GM11168 (cell line): ENCODE measurements around the gene SEPTIN3.

Experiments
- in situ Hi-C: fragments of 300-500 bp; cut with MboI; formaldehyde crosslinking; loops from one replicate; pipeline ENCODE4 v1.12.0; 2022; ENCODE audit warnings: low sequenced_read_pairs; ENCODE audit not compliant: unreplicated experiment

Gene SEPTIN3, protein sequence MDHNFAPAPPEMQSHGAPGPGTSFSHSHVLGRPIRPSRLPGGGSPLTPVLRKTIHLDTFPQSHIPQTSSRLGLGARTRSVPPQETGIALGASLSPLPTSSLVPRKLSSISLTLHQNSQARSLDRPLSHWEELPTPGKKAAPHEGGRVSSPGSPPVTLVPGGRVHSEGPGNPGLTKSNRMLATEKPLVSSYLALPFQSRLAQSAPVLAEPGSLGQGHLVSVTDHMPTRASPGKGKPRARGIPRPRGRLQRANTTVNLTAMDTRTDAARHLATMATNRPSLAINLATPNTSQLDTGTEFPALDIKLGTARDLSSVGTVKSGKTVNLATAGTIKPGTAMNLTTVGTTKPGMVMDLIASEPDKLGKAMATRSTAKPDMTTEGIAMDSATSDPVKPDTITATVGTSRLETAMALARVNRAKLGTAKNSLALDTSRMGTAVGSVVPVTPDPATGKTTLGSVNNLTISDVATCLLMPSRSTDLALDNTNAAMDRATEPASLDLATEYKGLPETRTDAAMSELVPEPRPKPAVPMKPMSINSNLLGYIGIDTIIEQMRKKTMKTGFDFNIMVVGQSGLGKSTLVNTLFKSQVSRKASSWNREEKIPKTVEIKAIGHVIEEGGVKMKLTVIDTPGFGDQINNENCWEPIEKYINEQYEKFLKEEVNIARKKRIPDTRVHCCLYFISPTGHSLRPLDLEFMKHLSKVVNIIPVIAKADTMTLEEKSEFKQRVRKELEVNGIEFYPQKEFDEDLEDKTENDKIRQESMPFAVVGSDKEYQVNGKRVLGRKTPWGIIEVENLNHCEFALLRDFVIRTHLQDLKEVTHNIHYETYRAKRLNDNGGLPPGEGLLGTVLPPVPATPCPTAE

DNA sequence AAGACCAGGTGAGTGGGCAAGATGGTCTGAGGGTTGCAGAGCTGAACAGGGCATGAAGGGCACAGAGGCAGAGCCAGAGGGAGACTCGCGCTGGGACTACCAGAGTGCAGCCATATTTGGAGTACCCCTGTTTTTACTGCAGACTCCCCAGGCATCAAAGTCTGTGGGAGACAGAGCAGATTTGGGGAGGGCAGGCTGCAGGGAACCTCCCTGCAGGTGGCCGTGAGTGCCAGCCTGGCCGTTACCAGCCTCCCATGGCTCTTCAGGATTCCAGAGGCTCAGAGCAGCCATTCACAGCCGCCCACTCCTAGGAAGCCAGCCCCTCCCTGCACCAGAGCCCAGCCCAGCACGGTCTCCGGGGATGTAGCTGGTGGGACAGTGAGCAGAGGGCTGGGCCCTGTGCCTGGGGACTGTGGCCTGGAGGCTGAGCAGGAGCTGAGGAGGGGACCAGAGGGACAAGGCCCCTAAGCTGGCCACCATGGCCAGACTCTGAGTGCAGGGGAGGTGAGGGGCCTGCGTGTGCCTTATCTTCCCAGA lies at the start of gene SEPTIN3:
Gene SEPTIN3, plus strand, starts transcription at position 334 of the 537 bp plus-strand sequence. CDS start 2,050 bp downstream, outside the sequence.
- in situ Hi-C loops, result loop anchor here (10.0 kb wide), 1 partner anchor 106 kb away; the partner anchor contains the start of genes NAGA, PHETA2 and SMDT1

DNA sequence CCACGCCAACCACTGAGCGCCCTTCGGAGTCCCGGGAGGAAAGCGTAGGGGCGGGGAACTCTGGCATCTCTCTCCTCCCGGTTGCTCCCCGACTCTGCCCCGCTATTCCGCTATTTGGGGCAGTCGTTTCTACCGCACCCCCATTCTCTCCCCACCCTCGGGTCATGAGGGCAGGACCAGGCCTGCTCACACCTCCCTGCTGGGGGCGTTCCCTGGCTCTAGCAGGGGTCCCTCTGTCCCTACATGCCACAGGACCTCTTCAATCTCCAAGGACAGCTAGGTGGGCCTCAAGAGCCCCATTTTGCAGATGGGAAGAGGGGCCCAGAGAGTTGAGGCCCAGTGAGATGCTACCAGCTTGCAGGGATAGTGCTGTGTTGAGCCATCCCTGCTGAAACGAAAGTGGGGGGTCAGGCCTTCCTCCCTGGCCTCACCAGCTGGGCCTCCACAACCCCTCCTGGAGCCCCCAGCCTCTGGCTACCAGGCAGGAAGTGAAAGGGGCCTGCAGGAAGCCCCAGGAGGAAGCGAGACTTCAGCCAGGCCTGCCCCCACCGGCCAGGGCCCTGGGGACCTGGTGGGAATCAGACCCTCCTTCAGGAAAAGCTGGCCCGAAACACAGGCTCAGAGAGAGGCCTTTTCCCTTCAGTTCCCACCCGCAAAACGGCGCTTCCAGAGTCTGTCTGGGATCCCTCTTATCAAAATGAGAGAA lies 48.8 kb upstream of the SEPTIN3 start:
- in situ Hi-C loops, result no loop called here

DNA sequence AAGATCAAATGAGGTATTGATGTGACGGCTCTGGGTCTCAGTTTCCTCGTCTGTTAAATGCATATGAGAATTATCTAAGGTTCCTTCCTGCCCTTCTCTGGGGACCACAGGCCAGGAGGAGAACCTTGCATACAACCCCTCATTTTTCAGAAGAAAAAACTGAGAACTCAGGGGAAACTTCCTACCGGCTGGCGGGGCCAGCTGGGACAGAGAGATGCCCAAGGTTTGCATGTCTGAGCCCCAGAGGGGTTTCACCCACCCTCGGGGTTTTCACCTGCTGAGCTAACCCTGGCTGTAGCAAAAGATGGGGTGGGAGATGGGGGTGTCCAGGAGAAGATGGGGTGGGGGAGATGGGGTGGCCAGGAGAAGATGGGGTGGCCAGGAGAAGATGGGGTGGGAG lies 46.9 kb upstream of the SEPTIN3 start:
- in situ Hi-C loops, result no loop called here

DNA sequence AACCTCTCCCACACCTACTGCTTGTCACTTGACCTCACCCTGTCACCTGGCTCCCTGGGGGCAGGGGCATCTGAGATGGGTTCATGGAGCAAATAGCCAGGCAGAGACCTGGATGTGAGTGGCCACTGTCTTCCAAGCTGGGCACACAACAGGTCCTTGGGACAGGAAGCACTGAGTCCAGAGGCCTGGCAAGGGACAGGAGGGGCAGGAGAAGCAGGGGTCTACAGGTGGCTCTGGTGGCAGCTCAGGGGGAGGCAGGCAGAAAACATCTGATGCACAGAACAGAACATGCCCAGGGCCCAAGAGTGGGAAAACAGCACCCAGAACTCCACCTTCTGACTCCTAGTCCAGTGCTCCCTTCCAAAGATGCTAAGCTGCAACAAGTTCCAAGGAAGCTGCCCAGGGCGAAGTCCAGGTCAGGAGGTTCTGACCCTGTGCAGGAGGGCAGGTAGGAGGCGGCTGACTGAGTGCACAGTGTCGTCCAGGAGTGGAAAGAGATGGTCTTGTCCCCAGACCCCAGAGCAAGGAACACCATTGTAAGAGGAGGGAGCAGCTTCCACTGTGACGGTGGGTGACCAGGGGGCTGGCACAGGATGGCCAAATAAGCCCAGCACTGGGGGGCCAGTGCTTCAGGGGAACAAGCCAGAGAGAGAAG lies 46.2 kb upstream of the SEPTIN3 start:
- in situ Hi-C loops, result no loop called here

DNA sequence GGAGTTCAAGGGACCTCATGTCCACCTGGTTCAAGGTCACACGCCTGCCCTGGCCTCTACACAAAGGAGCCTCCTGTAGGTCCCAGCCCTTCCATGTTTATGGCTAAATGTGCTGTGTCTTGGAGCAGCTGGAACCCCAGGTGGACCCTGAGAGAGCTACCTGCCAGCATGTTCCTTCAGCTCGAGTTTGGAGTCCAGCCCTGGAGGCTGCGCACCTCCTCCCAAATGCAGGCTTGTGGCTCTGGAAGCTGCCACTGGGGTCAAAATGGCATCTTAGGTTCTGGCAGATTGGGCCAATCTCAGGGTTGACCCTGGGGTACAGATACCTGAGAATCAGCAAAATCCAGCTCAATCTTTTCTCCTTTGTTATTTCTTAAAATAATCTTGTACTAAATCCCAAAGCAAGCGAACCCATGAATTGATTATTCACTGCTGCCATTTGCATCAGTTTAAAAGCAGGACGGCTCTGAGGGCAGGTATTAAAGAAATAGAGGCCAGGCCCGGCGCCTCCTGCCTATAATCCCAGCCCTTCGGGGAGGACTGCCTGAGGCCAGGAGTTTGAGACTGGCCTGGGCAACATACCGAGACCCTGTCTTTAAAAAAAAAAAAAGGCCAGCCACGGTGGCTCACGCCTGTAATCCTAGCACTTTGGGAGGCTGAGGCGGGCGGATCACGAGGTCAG lies 45.5 kb upstream of the SEPTIN3 start:
- in situ Hi-C loops, result no loop called here

DNA sequence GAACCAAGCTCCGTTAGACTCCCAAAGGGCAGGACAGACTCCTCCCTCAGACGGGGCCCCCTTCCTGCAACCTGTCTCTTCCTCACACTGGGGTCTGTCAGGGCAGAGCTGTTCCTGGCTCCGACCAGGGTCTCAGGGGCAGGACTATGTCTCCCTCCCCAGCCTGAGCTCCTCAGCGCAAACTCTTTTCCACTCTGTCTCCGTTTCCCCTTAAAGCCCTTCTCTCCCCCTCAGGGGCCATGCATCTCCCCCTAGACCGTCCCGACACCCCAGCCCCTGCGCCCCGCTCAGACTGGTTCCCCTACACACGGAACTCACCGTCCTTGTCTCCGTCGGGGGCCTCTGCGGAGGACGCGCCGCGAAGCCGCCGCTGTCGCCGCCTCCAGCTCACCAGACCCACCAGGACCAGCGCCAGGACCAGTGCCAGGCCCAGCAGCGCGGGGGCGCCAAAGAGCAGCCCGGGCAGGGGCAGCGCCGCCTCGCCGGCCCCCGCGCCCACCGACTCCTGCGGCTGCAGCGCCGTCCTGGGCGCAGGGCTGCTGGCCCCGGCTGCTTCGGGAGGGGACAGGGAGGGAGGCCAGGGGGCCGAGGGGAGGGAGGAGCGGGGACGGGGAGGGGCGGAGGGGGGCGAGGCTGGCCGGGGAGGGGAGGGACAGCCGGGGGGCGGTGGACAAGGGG lies 43.3 kb upstream of the SEPTIN3 start:
- in situ Hi-C loops, result no loop called here

DNA sequence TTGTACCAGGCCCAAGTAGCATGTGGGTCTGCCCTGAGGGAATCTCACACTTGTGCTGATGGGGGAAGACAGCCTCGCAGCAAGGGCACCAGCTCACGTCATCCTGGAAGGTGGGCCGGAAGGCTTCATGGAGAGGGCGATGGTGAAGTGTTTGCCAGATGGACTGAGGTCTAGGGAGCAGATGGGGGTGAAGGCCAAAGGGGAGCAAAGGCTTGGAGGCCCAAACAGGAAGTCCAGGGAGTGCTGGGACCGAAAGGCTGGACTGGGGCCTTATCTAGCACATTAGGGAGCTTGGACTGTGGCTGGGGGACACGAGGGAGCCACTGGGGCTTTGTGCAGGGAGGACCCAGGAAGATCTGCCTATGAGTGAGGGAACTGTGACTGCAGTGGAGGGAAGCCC lies 41.4 kb upstream of the SEPTIN3 start:
- in situ Hi-C loops, result no loop called here

DNA sequence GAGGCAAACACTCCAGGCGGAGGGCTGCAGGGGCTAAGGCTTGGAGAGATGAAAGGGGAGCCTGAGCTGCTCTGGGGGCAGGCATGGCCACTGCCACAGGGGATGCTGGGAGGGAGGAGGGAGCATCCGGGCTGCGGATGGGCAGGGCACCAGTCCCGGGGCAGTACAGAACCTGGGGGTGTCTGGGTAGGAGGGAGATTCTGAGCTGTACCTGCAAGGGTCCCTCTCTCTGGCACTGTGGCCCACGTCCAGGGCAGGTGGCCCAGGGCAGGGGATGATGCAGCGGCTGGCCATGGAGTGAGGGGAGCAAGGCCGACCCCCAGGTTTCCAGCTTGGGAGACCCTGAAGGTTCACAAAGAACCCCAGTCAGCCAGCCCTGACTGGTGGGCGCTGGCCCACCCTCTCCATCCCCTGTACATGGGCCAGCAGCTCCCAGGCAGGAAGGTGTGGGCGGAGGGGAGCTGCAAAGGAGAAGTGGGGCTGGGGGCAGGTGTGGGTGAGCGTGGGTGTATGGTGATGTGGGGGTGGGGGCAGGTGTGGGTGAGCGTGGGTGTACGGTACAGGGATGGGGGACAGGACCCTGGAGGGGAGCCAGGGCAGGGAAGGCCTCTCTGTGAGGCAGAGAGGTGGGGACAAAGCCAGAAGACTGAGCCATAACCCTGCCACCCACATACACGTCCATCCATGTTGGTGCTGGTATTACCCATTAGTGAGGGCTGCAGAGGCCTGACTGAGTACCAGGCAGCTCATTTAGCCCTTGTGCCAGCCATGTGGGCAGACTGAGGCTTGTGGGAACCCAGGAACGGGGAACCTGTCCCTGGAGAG lies 40.4 kb upstream of the SEPTIN3 start:
- in situ Hi-C loops, result no loop called here

DNA sequence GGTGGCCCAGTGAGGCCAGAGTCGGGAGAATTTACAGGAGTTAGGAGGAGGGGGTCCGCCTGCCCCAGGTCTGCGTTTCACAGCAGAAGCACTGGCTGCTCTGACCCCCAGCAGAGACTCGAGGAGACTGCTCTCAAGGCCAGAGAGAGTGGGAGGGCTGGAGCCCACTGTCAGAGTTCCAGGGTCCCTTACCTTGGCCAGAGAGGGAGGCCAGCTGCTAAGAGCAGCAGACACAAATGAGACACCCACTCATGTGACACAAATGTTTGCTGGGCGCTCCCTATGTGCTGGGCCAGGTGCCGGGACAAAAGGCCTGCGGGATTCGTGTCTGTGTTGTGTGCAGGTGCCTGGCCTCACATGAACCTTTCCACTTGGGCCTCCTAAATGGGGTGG lies 39.8 kb upstream of the SEPTIN3 start:
- in situ Hi-C loops, result no loop called here

DNA sequence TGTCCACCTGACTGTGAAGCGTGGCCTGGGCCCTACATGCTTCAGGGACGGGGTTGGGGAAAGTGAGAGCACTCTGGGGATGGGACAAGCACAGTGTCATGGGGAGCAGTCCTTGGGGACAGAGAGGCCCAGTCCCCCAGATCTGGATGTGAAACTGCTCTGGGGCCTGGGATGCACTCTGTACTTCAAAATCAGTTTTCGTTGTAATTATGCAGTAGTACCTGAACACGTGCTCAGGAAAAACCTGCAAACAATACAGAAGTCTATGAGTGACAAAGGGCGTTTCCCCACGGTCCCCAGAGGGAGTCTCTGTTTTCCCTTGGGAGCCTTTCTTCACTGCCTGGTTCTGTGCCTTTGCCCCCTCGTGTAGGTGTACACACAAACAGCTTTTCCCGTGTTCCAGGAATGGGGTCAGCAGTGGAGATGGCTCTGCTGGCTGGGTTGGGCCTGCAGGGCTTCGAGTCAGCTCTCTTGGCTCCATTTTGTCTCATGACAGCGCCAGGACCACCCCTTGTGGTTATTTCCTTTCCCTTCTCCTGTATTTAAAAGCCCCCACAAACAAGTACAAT lies 37.5 kb upstream of the SEPTIN3 start:
- in situ Hi-C loops, result no loop called here

DNA sequence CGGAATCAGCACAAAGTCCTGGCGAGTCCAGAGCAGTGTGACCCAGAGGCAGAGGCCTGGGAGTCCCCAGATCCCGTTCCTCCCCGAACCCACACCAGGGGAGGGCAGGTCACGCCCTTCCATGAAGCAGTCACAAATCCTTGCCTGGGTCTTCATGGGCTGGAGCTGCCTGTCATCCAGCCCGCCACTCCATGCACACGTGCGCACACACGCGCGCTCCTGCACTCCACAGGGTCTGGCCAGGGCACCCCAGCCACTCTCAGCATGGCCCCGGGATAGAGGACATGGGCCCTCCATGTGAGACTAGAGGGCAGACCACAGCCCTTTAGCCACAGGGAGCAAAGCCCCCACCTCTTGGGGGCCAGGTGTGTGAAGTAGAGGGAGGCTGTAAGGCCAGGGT lies 36.9 kb upstream of the SEPTIN3 start:
- in situ Hi-C loops, result no loop called here

DNA sequence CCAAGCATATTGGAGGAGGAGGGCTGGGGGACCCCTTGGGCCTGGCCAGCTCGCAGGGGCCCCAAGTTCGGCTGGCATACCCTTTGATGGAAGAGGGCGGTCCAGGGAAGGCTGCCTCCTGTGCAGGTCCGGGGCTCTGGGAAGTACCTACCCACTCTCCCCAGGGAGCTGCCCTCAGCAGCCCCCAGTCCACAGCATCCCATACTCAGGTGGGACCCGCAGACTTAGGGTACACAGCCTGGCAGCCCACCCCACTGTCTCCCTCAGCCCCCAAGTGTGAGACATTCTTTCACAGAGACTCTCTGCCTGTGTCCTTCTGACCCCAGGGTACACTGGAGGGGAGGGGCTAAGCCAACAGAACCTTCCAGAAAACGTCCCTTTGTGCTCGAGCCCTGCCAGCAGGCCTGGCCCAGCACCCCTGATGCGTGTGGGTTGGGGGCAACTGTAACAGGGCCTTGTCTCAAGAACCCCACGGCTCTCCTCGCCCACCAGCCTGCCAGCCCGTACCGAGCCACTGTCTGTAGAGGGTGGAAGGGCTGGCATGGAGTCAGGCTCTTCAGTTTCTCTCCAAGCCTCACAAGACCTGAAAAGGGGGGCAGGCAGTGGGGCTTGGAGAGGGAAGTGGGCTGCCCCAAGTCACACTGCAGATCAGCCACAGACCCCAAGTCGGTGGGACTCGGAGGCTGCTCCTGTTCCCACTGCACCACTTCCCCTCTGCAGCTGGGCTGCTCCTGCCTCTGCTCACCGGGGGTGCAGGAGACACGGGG lies 35.6 kb upstream of the SEPTIN3 start:
- in situ Hi-C loops, result no loop called here

DNA sequence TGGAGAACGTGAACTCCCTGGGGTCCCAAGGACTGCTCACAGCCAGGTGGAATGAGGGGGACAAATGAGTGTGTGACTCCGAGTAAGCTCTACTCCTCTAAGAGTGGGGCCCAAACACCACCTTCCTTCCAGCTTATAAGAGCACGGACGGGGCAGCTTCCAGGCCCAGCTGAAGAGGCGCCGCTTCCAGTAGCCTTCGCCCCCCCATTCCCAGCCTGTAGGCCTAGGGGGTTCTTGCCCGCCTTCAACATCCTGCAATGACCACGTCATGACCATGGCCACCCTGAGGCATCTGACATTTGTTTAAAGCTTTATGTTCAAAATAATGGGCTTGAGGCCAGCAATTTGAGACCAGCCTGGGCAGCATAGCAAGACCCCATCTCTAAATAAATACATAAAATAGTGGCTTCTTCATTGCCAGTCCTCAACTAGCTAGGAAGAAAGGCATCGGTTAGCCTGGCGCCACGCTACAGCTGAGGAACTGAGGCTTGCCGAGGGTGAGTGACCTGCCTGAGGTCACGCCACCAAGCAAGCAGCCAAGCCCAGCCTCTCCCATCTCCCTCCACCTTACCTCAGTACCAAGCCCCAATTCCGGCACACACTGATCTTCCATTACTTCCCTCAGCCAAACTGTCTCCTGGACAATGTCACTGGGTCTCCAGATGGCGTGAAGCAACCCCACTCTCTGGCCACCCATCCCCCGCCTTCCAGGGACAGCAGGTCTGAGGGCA lies 34.8 kb upstream of the SEPTIN3 start:
- in situ Hi-C loops, result no loop called here

DNA sequence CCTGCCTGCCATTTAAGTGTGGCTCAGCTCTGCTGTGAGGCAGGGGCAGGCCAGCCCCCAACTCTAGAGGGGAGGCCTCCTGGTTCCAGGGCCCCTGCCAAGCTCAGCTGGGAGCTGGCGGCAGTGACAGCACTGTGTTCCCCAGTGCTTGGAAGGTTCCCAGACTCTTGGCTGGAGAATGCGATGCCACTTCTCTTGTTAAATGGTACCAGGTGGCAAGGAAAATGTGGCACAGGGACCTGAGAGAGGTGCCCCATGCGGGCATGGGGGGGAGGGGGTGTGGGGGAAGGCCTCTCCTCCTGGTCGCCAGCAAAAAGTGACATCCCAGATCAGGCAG lies 34.3 kb upstream of the SEPTIN3 start:
- in situ Hi-C loops, result no loop called here

DNA sequence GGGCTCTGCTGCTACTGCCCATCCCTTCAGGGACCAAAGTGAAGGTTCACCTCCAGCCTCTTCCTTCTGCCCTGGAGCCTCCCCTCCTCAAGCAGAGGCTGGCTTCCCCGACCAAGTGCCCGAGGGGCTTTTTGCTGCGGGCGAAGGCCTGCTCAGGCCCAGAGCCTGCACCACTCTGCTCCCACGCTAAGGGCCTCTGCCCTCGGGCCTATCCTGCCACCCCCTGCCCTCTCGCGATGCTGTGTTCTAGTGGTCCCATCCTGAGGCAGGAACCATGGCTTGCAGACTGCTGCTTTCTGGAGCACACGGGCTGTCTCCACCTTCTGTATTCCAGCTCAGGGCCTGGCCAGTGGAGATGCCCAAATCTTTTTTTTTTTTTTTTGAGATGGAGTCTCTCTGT lies 33.7 kb upstream of the SEPTIN3 start:
- in situ Hi-C loops, result no loop called here

DNA sequence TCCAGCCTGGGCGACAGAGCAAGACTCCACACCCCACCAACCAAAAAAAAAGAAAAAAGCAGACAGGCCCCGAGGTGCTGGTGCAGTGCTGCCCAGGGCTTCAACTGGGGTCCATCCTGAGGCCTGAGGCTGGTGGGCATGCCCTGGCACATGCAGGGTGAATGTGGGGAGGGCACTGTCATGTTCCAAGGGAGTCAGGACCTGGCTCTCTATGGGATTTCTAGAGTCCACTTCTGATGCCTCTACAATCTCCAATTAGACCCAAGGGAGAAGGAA lies 32.4 kb upstream of the SEPTIN3 start:
- in situ Hi-C loops, result no loop called here
